Astrocyte (in vitro differentiated cells and primary cell): ENCODE data around the gene ZFPM1.

ENCODE experiments used
- CTCF ChIP-seq: IDR thresholded peaks from 2 replicates; pipeline ENCODE4 v1.5.1; 2011; ENCODE audit warnings: low read depth, mild to moderate bottlenecking, inconsistent platforms, low read length, moderate library complexity; ENCODE audit not compliant: insufficient read depth
- EZH2 ChIP-seq: IDR thresholded peaks from 2 replicates; pipeline ENCODE4 v1.6.1; 2012; ENCODE audit warnings: mild to moderate bottlenecking, low read length, inconsistent platforms; ENCODE audit not compliant: insufficient read depth

GRCh38 chr16:88430524-88431446, 22.3 kb upstream of the ZFPM1 start:
- TF ChIP-seq CTCF, result no peak
- no peak for TF ChIP-seq EZH2
